Naive B cell (primary cell): Measurements from ENCODE around the gene PTH2R. TPM values are rescaled to one million over a fixed set of nuclear protein-coding genes. Genes with fewer than 3 reads are reported as not detected.
"Not testable (repeated sequence)": the region's sequence is repeated elsewhere in the genome, so short reads cannot be mapped to it uniquely, and the experiment has no call there.

Source experiments
- ATAC-seq, 2 donors: fragments of 150-1000 bp; cut with Tn5 transposase; 2 replicates each; pipeline ENCODE4 v1.10.0; 2021; ENCODE audit warnings: low read depth in 2 of 2, mild to moderate bottlenecking in 2 of 2, moderate library complexity in 2 of 2
- DNase-seq: peaks from one replicate; pipeline ENCODE4 v3.0.0; 2022
- H3K27ac Mint-ChIP-seq, 6 donors: one replicate each; pipeline ENCODE4 v1.8.0; 2020 to 2022; ENCODE audit warnings: mild to moderate bottlenecking in 6 of 6, mixed read lengths in 6 of 6, moderate library complexity in 5 of 6, inconsistent platforms in 2 of 6
- H3K27me3 Mint-ChIP-seq, 3 donors: one replicate each; pipeline ENCODE4 v1.8.0; 2021 to 2022; ENCODE audit warnings: mixed read lengths in 3 of 3, mild to moderate bottlenecking in 1 of 3
- H3K36me3 Mint-ChIP-seq, 2 donors: one replicate each; pipeline ENCODE4 v1.8.0; 2020 to 2022; ENCODE audit warnings: mixed read lengths in 2 of 2, inconsistent platforms in 1 of 2, mild to moderate bottlenecking in 1 of 2
- H3K4me1 Mint-ChIP-seq, 3 donors: one replicate each; pipeline ENCODE4 v1.8.0; 2020 to 2022; ENCODE audit warnings: mixed read lengths in 3 of 3, inconsistent platforms in 1 of 3, mild to moderate bottlenecking in 1 of 3, moderate library complexity in 1 of 3
- H3K4me3 Mint-ChIP-seq, 8 donors: one replicate each; pipeline ENCODE4 v1.8.0; 2020 to 2022; ENCODE audit warnings: mild to moderate bottlenecking in 8 of 8, mixed read lengths in 8 of 8, moderate library complexity in 8 of 8, inconsistent platforms in 2 of 8
- H3K9me3 Mint-ChIP-seq, 7 donors: one replicate each; pipeline ENCODE4 v1.8.0; 2020 to 2022; ENCODE audit warnings: mixed read lengths in 7 of 7, mild to moderate bottlenecking in 5 of 7, inconsistent platforms in 2 of 7, moderate library complexity in 1 of 7
- polyA plus RNA-seq, 6 donors: library from polyadenylated mRNA; unstranded; fragments of 300-500 nt; fragmentation: Illumina TruSeq; gene quantifications; one replicate each; pipeline ENCODE4 v1.2.3, GENCODE V29; 2021; ENCODE audit warnings: low read depth in 6 of 6

The PTH2R gene
- polyA plus RNA-seq, 6 donors from 2014 or later = 0.09 to 0.42 (median 0.23) TPM; not detected in 2

- not testable (repeated sequence) for ATAC-seq, H3K4me3 Mint-ChIP-seq, H3K4me1 Mint-ChIP-seq, H3K27ac Mint-ChIP-seq, H3K27me3 Mint-ChIP-seq, H3K36me3 Mint-ChIP-seq, DNase-seq
- peaks cover 0 to 16% (median 5%) of the 10 kb centered on the region in 7 donors for H3K9me3 Mint-ChIP-seq
Measured at GRCh38 chr2:208481945-208482344, 75.4 kb downstream of the PTH2R start.

- H3K27ac Mint-ChIP-seq, H3K27me3 Mint-ChIP-seq, H3K36me3 Mint-ChIP-seq, H3K4me3 Mint-ChIP-seq, DNase-seq, ATAC-seq, H3K4me1 Mint-ChIP-seq: not testable (repeated sequence)
- H3K9me3 Mint-ChIP-seq = peaks cover 0 to 20% (median 7%) of the 10 kb centered on the region in 7 donors
Measured at GRCh38 chr2:208482453-208483015, 75.9 kb downstream of the PTH2R start.

DNA sequence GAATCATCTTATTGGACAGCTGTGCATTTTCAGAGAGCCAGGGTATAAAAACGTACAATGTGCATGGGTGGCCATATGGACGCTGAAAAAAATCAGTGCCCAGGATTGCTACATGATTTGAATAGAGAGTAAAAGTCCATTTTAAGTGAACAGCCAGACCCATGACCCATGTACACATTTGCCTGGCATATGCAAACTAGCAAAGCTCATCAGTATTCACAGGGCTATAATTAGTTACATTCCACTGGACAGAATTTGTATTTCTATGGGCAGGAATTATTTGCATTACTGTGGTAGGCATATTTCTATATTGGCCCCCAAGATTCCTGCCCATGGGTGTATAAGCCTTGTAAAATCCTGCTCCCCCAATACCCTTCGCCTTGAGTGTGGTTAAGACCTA is 78.8 kb downstream of the PTH2R start:
- no peaks in the 10 kb centered on the region for H3K4me1 Mint-ChIP-seq
- no peak overlapping the region for H3K27ac Mint-ChIP-seq
- no peak for ATAC-seq

GRCh38 chr2:208488686-208489564 is 82.3 kb downstream of the PTH2R start:
- no peak overlapping the region for H3K27ac Mint-ChIP-seq
- H3K9me3 Mint-ChIP-seq = peaks cover 0 to 7% (median 4%) of the 10 kb centered on the region in 7 donors
- H3K4me1 Mint-ChIP-seq = no peaks in the 10 kb centered on the region
- H3K27me3 Mint-ChIP-seq = peaks cover 0 to 3% (median 0%) of the 10 kb centered on the region in 3 donors
- ATAC-seq = no peak
- DNase-seq = no peak
- H3K36me3 Mint-ChIP-seq = no peaks in the 10 kb centered on the region
- H3K4me3 Mint-ChIP-seq = no peak overlapping the region

More for the DNA sequence above, 78.8 kb downstream of the PTH2R start:
- H3K4me3 Mint-ChIP-seq = no peak overlapping the region
- H3K27me3 Mint-ChIP-seq = peaks cover 0 to 2% (median 0%) of the 10 kb centered on the region in 3 donors
- H3K36me3 Mint-ChIP-seq = no peaks in the 10 kb centered on the region
- H3K9me3 Mint-ChIP-seq = peaks cover 0 to 20% (median 4%) of the 10 kb centered on the region in 7 donors
- DNase-seq = no peak

GRCh38 chr2:208489687-208490086 is 83.1 kb downstream of the PTH2R start:
- DNase-seq (no peak), ATAC-seq (no peak)
- Mint-ChIP-seq H3K4me1 (no peaks in the 10 kb centered on the region), H3K27me3 (peaks cover 0 to 3% (median 0%) of the 10 kb centered on the region in 3 donors), H3K36me3 (no peaks in the 10 kb centered on the region), H3K27ac (no peak overlapping the region), H3K9me3 (peaks cover 0 to 7% (median 4%) of the 10 kb centered on the region in 7 donors), H3K4me3 (no peak overlapping the region)

GRCh38 chr2:208490492-208490891 is 83.9 kb downstream of the PTH2R start:
- Mint-ChIP-seq H3K9me3 (peaks cover 0 to 7% (median 4%) of the 10 kb centered on the region in 7 donors), H3K4me3 (no peak overlapping the region), H3K27me3 (peaks cover 0 to 3% (median 0%) of the 10 kb centered on the region in 3 donors), H3K36me3 (no peaks in the 10 kb centered on the region), H3K4me1 (no peaks in the 10 kb centered on the region), H3K27ac (no peak overlapping the region)
- no peak for ATAC-seq
- no peak for DNase-seq

- ATAC-seq (no peak), DNase-seq (no peak)
- Mint-ChIP-seq H3K4me3 (no peak overlapping the region), H3K4me1 (no peaks in the 10 kb centered on the region), H3K36me3 (no peaks in the 10 kb centered on the region), H3K27me3 (peaks cover 0 to 3% (median 0%) of the 10 kb centered on the region in 3 donors), H3K27ac (no peak overlapping the region), H3K9me3 (peaks cover 0 to 7% (median 4%) of the 10 kb centered on the region in 7 donors)
Measured at GRCh38 chr2:208491641-208492040, 85.0 kb downstream of the PTH2R start.

DNA sequence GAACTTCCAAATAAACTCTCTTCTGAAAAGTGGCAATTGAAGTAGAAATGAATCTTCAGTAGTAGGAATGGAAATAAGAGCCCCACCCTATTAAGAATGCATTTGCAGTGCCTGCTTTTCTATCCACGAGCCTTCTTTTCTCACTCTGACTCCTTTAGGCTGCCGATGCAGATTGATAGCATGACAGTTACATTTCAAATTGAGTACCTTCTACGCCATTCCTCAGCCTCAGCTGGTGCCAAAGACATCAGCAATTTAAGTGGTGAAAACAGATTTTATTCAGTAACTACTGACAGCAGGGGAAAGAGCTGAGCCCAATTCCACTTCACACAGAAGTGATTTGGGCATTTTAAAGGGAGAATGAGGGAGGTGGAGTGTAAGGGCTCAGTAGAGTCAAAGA is 85.5 kb downstream of the PTH2R start:
- H3K9me3 Mint-ChIP-seq = peaks cover 0 to 3% (median 2%) of the 10 kb centered on the region in 7 donors
- H3K36me3 Mint-ChIP-seq = no peaks in the 10 kb centered on the region
- H3K27me3 Mint-ChIP-seq = peaks cover 0 to 3% (median 0%) of the 10 kb centered on the region in 3 donors
- ATAC-seq = no peak
- H3K4me1 Mint-ChIP-seq = no peaks in the 10 kb centered on the region
- no peak for DNase-seq
- H3K4me3 Mint-ChIP-seq = no peak overlapping the region
- no peak overlapping the region for H3K27ac Mint-ChIP-seq

DNA sequence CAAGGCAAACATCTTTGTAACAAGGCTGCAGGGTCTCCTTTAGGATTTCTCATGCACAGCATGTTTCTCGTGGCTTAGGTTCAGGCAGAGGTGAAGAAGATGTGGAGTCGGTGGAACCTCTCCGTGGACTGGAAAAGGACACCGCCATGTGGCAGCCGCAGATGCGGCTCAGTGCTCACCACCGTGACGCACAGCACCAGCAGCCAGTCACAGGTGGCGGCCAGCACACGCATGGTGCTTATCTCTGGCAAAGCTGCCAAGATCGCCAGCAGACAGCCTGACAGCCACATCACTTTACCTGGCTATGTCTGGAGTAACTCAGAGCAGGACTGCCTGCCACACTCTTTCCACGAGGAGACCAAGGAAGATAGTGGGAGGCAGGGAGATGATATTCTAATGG is 86.6 kb downstream of the PTH2R start:
- DNase-seq (no peak), ATAC-seq (no peak)
- Mint-ChIP-seq H3K36me3 (no peaks in the 10 kb centered on the region), H3K4me1 (no peaks in the 10 kb centered on the region), H3K27me3 (peaks cover 0 to 3% (median 0%) of the 10 kb centered on the region in 3 donors), H3K4me3 (no peak overlapping the region), H3K9me3 (no peaks in the 10 kb centered on the region), H3K27ac (no peak overlapping the region)

DNA sequence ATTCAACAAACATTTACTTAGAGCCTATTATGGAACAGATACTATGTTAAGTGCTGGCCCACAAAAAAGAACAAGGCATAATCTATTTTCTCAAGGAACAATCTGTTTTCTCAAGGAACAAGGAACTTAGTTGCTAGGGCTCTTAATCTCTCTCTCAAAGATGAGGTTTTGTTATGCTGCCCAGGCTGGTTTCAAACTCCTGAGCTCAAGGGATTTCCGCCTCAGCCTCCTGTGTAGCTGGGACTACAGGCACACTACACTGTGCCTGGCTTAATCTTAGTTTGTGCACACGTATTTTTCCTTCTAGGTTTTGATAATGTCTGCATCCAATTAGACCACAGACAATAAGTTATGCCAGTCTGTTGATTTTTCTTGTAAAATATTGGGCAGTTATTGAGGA is 89.5 kb downstream of the PTH2R start:
- Mint-ChIP-seq H3K27ac (no peak overlapping the region), H3K36me3 (no peaks in the 10 kb centered on the region), H3K4me3 (no peak overlapping the region), H3K27me3 (peaks cover 0 to 3% (median 0%) of the 10 kb centered on the region in 3 donors), H3K9me3 (peaks cover 0 to 1% (median 0%) of the 10 kb centered on the region in 7 donors), H3K4me1 (no peaks in the 10 kb centered on the region)
- ATAC-seq (no peak), DNase-seq (no peak)

DNA sequence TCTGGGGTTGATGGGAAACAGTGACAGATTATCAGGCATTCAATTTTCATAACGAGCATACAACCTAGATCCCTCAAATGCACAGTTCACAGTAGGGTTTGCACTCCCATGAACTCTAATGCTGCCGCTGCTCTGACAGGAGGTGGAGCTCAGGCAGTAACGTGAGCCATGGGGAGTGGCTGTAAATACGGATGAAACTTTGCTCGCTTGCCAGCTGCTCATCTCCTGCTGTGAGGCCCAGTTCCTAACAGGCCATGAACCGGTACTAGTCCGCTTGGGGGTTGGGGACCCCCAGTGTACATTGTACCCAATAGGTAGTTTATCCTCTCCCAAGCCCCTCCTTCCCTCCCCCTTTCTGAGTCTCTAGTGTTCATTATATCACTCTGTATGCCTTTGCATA is 94.6 kb downstream of the PTH2R start:
- H3K9me3 Mint-ChIP-seq = peaks cover 0 to 4% (median 2%) of the 10 kb centered on the region in 7 donors
- H3K4me1 Mint-ChIP-seq = no peaks in the 10 kb centered on the region
- H3K27ac Mint-ChIP-seq = no peak overlapping the region
- ATAC-seq = no peak
- no peaks in the 10 kb centered on the region for H3K36me3 Mint-ChIP-seq
- DNase-seq = no peak
- no peak overlapping the region for H3K4me3 Mint-ChIP-seq
- H3K27me3 Mint-ChIP-seq = peaks cover 0 to 4% (median 0%) of the 10 kb centered on the region in 3 donors

- H3K4me3 Mint-ChIP-seq = no peak overlapping the region
- H3K36me3 Mint-ChIP-seq = no peaks in the 10 kb centered on the region
- DNase-seq = no peak
- no peak overlapping the region for H3K27ac Mint-ChIP-seq
- no peak for ATAC-seq
- H3K27me3 Mint-ChIP-seq = peaks cover 0 to 7% (median 0%) of the 10 kb centered on the region in 3 donors
- H3K4me1 Mint-ChIP-seq = no peaks in the 10 kb centered on the region
- H3K9me3 Mint-ChIP-seq = peaks cover 0 to 13% (median 8%) of the 10 kb centered on the region in 7 donors
Measured at GRCh38 chr2:208502288-208502687, 95.7 kb downstream of the PTH2R start.

GRCh38 chr2:208505365-208505764 is 98.8 kb downstream of the PTH2R start:
- Mint-ChIP-seq H3K9me3 (peaks cover 5 to 33% (median 12%) of the 10 kb centered on the region in 7 donors), H3K27me3 (peaks cover 7 to 11% (median 9%) of the 10 kb centered on the region in 3 donors)
- ATAC-seq, H3K4me3 Mint-ChIP-seq, H3K4me1 Mint-ChIP-seq, H3K36me3 Mint-ChIP-seq, DNase-seq, H3K27ac Mint-ChIP-seq: not testable (repeated sequence)

DNA sequence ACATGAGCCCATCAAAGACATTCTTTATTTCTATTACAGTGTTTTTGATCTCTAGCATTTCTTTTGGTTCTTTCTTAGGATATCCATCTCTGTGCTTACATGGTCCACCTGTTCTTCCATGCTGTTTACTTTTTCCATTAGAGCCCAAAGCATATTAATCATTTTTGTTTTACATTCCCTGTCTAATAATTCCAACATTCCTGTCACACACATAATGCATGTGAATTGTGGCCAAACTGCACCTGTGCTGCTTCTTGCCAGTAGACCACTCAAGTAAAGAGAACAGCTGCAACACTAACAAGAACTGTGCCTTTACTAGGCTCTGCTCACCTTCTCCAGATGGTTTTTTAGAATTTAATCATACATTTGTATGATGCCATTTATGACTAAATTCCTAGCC is 103.0 kb downstream of the PTH2R start:
- peaks cover 0 to 9% of the 10 kb centered on the region in 2 donors for H3K36me3 Mint-ChIP-seq
- H3K9me3 Mint-ChIP-seq = peaks cover 5 to 40% (median 14%) of the 10 kb centered on the region in 7 donors
- no peak for DNase-seq
- no peak for ATAC-seq
- H3K4me3 Mint-ChIP-seq = no peak overlapping the region
- H3K4me1 Mint-ChIP-seq = no peaks in the 10 kb centered on the region
- H3K27ac Mint-ChIP-seq = no peak overlapping the region
- peaks cover 7 to 9% (median 7%) of the 10 kb centered on the region in 3 donors for H3K27me3 Mint-ChIP-seq
